GM23338 (cell line): Measurements from ENCODE around the gene CEP131. TPM values are rescaled to one million over a fixed set of nuclear protein-coding genes. Genes with fewer than 3 reads are reported as not detected.

ENCODE experiments used
- ATAC-seq: fragments of 200-7000 bp; cut with Tn5 transposase; 3 replicates; pipeline ENCODE4 v1.9.1; 2020
- DNase-seq: peaks from one replicate; pipeline ENCODE4 v3.0.0-alpha.2; 2015; ENCODE audit warnings: low spot score
- H2AFZ ChIP-seq: fragments of 200-600 bp; sonication (generic); 2 replicates; pipeline ENCODE4 v1.8.0; 2016; ENCODE audit warnings: antibody characterized with exemption, mild to moderate bottlenecking, moderate library complexity
- H3F3A ChIP-seq: fragments of 200-600 bp; sonication (generic); replicated peaks from 2 replicates; pipeline ENCODE4 v1.8.0; 2017; ENCODE audit warnings: antibody characterized with exemption, mixed run types, low read depth
- H3K27ac ChIP-seq: fragments of 200-600 bp; sonication (generic); 2 replicates; pipeline ENCODE4 v1.6.1; 2016; ENCODE audit warnings: low read depth
- H3K27me3 ChIP-seq: fragments of 200-600 bp; sonication (generic); 2 replicates; pipeline ENCODE4 v1.8.0; 2016; ENCODE audit warnings: mild to moderate bottlenecking, mixed run types, moderate library complexity; ENCODE audit not compliant: insufficient read depth
- H3K36me3 ChIP-seq: fragments of 200-600 bp; sonication (generic); 2 replicates; pipeline ENCODE4 v1.8.0; 2016; ENCODE audit warnings: mild to moderate bottlenecking; ENCODE audit not compliant: insufficient read depth
- H3K4me1 ChIP-seq: fragments of 200-600 bp; sonication (generic); 2 replicates; pipeline ENCODE4 v1.8.0; 2016; ENCODE audit warnings: mild to moderate bottlenecking, moderate library complexity; ENCODE audit not compliant: insufficient read depth
- H3K4me2 ChIP-seq: fragments of 200-600 bp; sonication (generic); 2 replicates; pipeline ENCODE4 v1.7.1; 2017; ENCODE audit warnings: mixed run types
- H3K4me3 ChIP-seq: fragments of 200-600 bp; sonication (generic); 2 replicates; pipeline ENCODE4 v1.6.1; 2016; ENCODE audit warnings: mixed run types
- H3K79me2 ChIP-seq: fragments of 200-600 bp; sonication (generic); replicated peaks from 2 replicates; pipeline ENCODE4 v1.8.0; 2017; ENCODE audit warnings: mild to moderate bottlenecking; ENCODE audit not compliant: insufficient read depth
- H3K9me2 ChIP-seq: fragments of 200-600 bp; sonication (generic); 2 replicates; pipeline ENCODE4 v1.8.0; 2017; ENCODE audit not compliant: insufficient read depth
- H4K20me1 ChIP-seq: fragments of 200-600 bp; sonication (generic); replicated peaks from 2 replicates; pipeline ENCODE4 v1.8.0; 2017; ENCODE audit warnings: mild to moderate bottlenecking; ENCODE audit not compliant: insufficient read depth
- H3K27ac Mint-ChIP-seq: 2 replicates; pipeline ENCODE4 v1.8.0; 2020; ENCODE audit warnings: inconsistent platforms, mild to moderate bottlenecking, moderate library complexity, mixed read lengths
- H3K27me3 Mint-ChIP-seq: 3 replicates; pipeline ENCODE4 v1.8.0; 2022; ENCODE audit warnings: low read depth, mild to moderate bottlenecking, moderate library complexity, mixed read lengths, inconsistent platforms; ENCODE audit not compliant: insufficient read depth, poor library complexity
- H3K36me3 Mint-ChIP-seq: 3 replicates; pipeline ENCODE4 v1.8.0; 2021; ENCODE audit warnings: low read depth, mild to moderate bottlenecking, inconsistent platforms, moderate library complexity, mixed read lengths
- H3K4me1 Mint-ChIP-seq: 3 replicates; pipeline ENCODE4 v1.8.0; 2020; ENCODE audit warnings: mild to moderate bottlenecking, inconsistent platforms, mixed read lengths
- H3K4me3 Mint-ChIP-seq: 3 replicates; pipeline ENCODE4 v1.8.0; 2021; ENCODE audit warnings: moderate library complexity, mild to moderate bottlenecking, inconsistent platforms, mixed read lengths
- H3K9me3 Mint-ChIP-seq: 3 replicates; pipeline ENCODE4 v1.8.0; 2020; ENCODE audit warnings: moderate library complexity, mild to moderate bottlenecking, inconsistent platforms, mixed read lengths
- CREB1 ChIP-seq: fragments of 250-450 bp; sonication (Bioruptor Pico); IDR thresholded peaks from 2 replicates; pipeline ENCODE4 v1.5.0; 2020; ENCODE audit warnings: low read depth, mild to moderate bottlenecking, moderate library complexity
- ETS1 ChIP-seq: IDR thresholded peaks from 2 replicates; pipeline ENCODE4 v1.6.1; 2016; ENCODE audit warnings: antibody characterized with exemption
- EZH2 ChIP-seq: fragments of 200-600 bp; sonication (generic); IDR thresholded peaks from one replicate; pipeline ENCODE4 v1.8.0; 2017; ENCODE audit warnings: antibody characterized with exemption, mild to moderate bottlenecking, low read depth; ENCODE audit not compliant: unreplicated experiment
- EZH2phosphoT487 ChIP-seq: fragments of 200-600 bp; sonication (generic); IDR thresholded peaks from one replicate; pipeline ENCODE4 v1.8.1; 2018; ENCODE audit warnings: antibody characterized with exemption; ENCODE audit not compliant: unreplicated experiment
- JUNB ChIP-seq: IDR thresholded peaks from one replicate; pipeline ENCODE4 v1.6.1; 2016; ENCODE audit warnings: antibody characterized with exemption; ENCODE audit not compliant: unreplicated experiment
- NANOG ChIP-seq: IDR thresholded peaks from 2 replicates; pipeline ENCODE4 v1.6.1; 2016; ENCODE audit warnings: antibody characterized with exemption, borderline replicate concordance
- POLR2AphosphoS5 ChIP-seq: IDR thresholded peaks from 2 replicates; pipeline ENCODE4 v1.6.1; 2016; ENCODE audit warnings: antibody characterized with exemption, low read depth
- REST ChIP-seq: IDR thresholded peaks from one replicate; pipeline ENCODE4 v1.6.1; 2018; ENCODE audit warnings: antibody characterized with exemption; ENCODE audit not compliant: unreplicated experiment
- STAT1 ChIP-seq: IDR thresholded peaks from one replicate; pipeline ENCODE4 v1.6.1; 2016; ENCODE audit warnings: antibody characterized with exemption; ENCODE audit not compliant: unreplicated experiment
- ZNF114 ChIP-seq: fragments of 250-450 bp; sonication (Bioruptor Pico); IDR thresholded peaks from 2 replicates; pipeline ENCODE4 v1.5.0; 2020; ENCODE audit warnings: mild to moderate bottlenecking, moderate library complexity
- ZNF331 ChIP-seq: fragments of 250-450 bp; sonication (Bioruptor Pico); IDR thresholded peaks from 2 replicates; pipeline ENCODE4 v1.5.0; 2020; ENCODE audit warnings: low read depth, mild to moderate bottlenecking, moderate library complexity
- ZNF462 ChIP-seq: fragments of 250-450 bp; sonication (Bioruptor Pico); IDR thresholded peaks from 2 replicates; pipeline ENCODE4 v1.5.0; 2020; ENCODE audit warnings: mild to moderate bottlenecking, moderate library complexity
- polyA plus RNA-seq: library from polyadenylated mRNA; unstranded; fragments of >200 nt; fragmentation: Nextera tagmentation; extraction: Ambion mirVana; gene quantifications from 2 replicates; pipeline ENCODE4 v1.2.1, GENCODE V29; 2016
- total RNA-seq: library from RNA; depleted of rRNA; stranded (reverse); fragments of >200 nt; shearing (Covaris generic); gene quantifications from 2 replicates; pipeline ENCODE4 v1.2.3, GENCODE V29; 2014

Gene CEP131
- total and polyA plus RNA-seq, 2 experiments from 2014 or later: 26.8 to 35.5 TPM

GRCh38 chr17:81152288-81152828 is 70.4 kb downstream of the CEP131 start (continued):
- TF ChIP-seq EZH2 (no peak), ZNF331 (CRISPR knock-in tag) (no peak), EZH2phosphoT487 (no peak), POLR2AphosphoS5 (no peak), JUNB (no peak)

- no peaks in the 10 kb centered on the region for H3K27me3 ChIP-seq
- no peak for ATAC-seq
- no peak for DNase-seq
- H3K79me2 ChIP-seq: no peaks in the 10 kb centered on the region
- peaks cover 3% of the 10 kb centered on the region; the same call in 1 of the 3 replicates for H3K9me3 Mint-ChIP-seq
- H3K4me2 ChIP-seq: no peak overlapping the region
- no peaks in the 10 kb centered on the region for H3K36me3 ChIP-seq
- no peak overlapping the region for H3K27ac ChIP-seq
- no peak overlapping the region for H3K4me3 Mint-ChIP-seq
- no peaks in the 10 kb centered on the region for H3F3A ChIP-seq
- no peaks in the 10 kb centered on the region for H3K36me3 Mint-ChIP-seq
- H3K4me1 Mint-ChIP-seq: no peaks in the 10 kb centered on the region
- no peak overlapping the region for H3K27ac Mint-ChIP-seq
- H3K27me3 Mint-ChIP-seq: peaks cover 8% of the 10 kb centered on the region
- H3K4me3 ChIP-seq: no peak overlapping the region
- H3K9me2 ChIP-seq: no peaks in the 10 kb centered on the region
- H3K4me1 ChIP-seq: no peaks in the 10 kb centered on the region
- no peak overlapping the region for H2AFZ ChIP-seq
- 0 out of 2 replicates have a peak, but pooled peaks cover 2% of the 10 kb centered on the region for H4K20me1 ChIP-seq
- TF ChIP-seq EZH2phosphoT487: no peak
- TF ChIP-seq ZNF462 (CRISPR knock-in tag): no peak
- no peak for TF ChIP-seq REST
- TF ChIP-seq ETS1: no peak
- no peak for TF ChIP-seq JUNB
- no peak for TF ChIP-seq ZNF114 (CRISPR knock-in tag)
- no peak for TF ChIP-seq ZNF331 (CRISPR knock-in tag)
- no peak for TF ChIP-seq NANOG
- no peak for TF ChIP-seq POLR2AphosphoS5
- no peak for TF ChIP-seq STAT1
- no peak for TF ChIP-seq EZH2
- TF ChIP-seq CREB1 (CRISPR knock-in tag): no peak
Observed at GRCh38 chr17:81151278-81151677, 71.5 kb downstream of the CEP131 start.
